ENCODE measurements around the gene STMP1. TPM values are rescaled to one million over a fixed set of nuclear protein-coding genes. Genes with fewer than 3 reads are reported as not detected.
"Not testable (repeated sequence)": the region's sequence is repeated elsewhere in the genome, so short reads cannot be mapped to it uniquely, and the experiment has no call there.

The STMP1 gene
- 19.2 TPM for total RNA-seq

DNA sequence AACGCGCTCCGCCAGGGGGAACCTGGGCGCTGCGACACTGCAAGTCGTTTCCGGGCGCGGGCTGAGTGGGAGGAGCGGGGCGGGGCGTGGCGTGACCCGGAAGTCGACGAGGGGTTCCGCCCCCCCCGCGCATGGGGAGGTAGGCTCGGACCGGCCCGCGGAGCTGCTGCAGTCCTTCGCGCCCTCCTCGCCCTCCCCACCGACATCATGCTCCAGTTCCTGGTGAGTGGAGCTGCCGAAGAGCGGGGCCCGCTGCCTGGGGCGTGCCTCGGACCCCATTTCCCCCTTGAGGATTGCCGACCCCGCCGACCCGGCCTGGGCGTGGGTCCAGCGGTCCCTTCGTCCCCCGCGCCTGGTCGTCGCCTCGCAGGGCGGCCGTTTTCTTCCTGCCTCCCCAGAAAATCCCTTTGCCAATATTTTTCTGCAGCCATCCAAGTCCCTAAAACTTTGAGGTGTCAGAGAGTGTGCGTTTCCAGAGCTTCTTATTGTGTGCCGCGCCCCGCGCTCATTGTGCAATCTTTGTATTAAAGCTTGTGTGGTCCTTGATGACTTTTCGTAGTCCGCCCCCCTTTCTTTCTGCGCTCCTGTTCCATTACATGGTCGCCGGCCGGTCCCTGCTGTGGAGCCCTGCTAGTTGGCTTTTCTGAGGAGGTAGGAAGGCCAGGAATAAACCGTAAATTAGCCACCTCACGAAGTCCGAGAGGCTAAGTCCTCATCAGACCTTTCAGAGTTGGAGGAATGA, at the start of gene STMP1:
Gene STMP1 (plus strand): TSS at position 142 of the 742 bp plus-strand sequence.
- peak; percentile 98 for DNase-seq

DNA sequence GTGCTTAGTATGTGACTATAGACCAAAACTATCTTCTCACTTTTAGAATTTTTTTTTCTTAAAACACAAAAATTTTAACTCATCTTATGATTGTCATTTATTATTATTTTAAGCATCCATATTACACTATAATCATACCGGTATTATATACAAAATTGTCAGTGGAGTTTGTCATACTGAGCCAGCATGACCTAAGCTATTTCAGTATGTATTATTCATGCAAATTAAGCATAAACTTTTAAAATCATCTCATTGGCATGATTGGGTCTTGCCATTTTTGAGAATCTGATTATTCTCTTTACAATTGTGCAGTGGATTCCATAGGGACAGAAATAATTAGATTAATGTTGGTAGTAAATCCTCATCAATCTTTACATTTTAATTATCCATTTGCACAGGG, 46.2 kb upstream of the STMP1 start:
- no peak for DNase-seq

DNA sequence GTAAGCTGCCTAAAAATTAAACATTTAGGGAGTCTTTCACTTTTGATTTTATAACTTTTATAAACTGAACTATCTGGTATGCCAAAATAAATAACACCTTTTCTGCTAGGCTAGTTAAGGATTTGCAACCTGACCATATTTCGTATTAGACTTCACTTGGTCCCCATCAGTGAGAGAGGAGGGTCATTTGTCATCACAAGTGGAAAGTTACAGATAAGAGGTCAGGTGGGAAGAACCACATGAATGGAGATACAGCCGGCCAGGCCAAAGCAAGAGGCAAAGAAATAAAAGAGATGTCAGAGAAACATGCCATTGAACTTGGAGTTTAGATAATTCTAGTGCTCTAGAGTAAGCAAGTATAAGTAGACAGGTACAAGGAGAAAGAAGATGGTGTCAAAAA, 44.5 kb upstream of the STMP1 start:
- DNase-seq = no peak

DNA sequence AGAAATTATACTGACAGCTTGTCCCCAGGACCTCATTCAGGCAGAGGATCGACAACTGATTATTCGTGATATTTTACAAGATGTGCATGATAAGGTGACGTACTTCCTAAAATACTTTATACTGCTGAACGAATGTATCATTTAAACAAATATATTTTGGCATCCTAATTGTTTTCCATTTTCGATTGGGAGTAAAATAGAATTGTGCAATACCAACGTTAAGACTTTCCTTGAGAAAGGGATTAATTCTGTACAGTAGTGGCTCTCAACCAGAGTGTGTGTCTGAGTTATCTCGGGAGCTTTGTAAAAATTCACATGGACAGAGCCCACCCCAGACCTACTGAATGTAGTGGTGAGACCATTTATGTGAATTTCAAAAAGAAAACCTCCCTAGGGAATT, 43.8 kb upstream of the STMP1 start:
- DNase-seq = no peak

DNA sequence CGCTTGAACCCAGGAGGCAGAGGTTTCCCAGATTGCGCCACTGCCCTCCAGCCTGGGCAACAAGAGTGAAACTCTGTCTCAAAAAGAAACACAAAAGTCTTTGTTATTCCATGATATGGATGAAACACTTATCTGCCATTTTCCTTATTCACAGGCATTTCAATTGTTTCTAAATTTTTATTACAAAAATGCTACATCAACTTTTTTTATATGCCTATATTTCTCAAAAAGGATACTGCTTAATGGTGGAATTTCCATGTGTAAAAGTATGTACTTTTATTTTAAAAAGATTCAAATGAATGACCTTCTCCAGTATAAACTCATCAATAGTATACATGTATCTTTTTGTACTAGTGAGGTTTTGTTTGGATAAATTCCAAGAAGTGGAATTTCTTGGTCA, 41.9 kb upstream of the STMP1 start:
- DNase-seq = no peak

DNA sequence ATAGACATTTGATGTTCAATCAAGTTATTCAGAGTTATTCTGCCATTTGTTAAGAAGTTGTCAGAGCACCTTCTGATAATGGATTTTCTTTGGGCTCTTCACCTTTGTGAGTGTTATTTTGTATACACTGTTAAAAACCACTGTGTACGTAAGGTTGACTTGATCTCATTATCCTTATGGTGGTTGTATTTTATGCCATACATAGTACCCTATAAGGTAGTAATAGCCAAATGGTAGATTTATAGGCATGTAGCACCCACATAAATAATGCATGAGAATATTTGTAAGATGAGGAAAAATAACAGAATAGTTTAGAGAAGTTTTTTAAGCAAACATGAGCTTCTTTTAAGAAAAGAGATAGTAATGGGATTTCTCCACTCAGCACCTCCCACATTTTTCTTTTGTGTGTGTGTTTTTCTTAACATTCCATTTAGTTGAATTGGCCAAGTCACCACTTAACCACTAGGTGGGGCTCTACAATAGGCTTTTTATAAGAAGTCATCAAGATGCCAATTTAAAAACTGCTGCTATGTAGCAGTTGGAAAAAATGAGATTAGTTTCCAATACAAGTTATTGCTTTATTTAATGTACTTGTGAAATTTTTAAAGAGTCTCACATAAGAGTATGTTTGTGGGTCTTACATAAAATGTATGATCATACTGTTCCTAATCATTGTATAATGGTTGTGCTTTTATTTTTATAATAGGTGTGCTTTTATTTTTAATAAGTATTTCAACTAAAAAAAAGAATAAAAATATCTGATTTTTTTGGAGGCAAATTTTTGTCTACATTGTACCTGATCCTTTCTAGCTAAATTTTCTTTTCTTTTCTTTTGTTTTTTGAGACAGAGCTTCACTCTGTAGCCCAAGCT, 41.1 kb upstream of the STMP1 start:
- DNase-seq = peak; percentile 87

DNA sequence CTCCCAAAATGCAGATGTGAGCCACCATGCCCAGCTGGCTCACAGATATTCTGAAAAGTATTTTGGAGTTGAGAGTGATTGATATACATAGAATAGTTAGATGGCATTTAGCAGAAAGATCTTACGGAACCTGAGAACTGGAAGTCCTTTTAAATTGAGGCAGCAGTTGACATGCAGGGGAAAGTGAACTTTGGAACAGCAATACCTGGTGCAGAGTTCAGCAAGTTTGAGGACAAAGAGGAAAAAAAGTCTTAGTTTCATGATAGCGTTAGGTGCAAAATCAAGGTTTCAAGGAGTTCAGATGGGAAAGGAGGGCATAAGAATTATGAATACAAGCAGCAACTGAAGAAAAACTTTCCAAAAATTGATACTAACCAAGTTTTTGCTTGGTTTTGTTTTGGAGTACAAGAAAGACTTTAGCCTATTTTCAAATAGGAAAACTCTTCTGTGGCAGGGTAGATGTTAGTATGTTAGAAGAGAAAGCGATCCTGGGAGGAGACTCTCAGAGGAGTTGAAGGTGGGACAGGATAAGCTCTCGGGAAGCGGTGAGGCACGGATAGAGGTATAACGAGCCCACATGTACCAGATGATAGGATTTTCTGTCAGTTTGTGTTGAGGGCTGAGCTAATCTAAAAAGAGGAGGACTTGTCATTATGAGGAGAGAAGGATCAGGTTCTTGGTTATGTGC, 28.0 kb upstream of the STMP1 start:
- no peak for DNase-seq

DNA sequence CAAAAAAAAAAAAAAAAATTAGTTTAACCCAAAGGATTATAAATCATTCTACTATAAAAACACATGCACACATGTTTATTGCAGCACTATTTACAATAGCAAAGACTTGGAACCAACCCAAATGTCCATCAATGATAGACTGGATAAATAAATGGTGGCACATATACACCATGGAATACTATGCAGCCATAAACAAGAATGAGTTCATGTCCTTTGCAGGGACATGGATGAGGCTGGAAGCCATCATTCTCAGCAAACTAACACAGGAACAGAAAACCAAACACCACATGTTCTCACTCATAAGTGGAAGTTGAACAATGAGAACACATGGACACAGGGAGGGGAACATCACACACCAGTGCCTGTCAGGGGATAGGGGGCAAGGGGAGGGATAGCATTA, 22.6 kb upstream of the STMP1 start:
- not testable (repeated sequence) for DNase-seq

DNA sequence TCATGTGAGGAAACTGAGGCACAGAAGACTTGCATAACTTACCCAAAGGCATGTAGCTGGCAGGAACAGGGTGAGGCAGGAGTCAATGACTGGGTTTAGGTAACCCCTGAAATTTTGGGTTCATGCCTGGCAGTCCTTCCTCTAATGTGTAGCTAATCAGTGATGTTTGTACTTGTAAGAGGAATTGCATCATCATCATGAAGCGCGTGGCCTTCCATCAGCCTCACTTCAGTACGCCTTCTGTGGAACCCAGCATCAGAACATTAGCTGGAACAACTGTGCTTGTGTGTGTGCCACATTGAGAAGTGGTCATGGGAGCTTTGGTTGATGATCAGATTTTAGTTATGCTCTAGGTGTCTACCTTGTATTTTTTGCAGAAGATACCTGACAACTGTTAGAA, 18.2 kb upstream of the STMP1 start:
- DNase-seq = no peak

DNA sequence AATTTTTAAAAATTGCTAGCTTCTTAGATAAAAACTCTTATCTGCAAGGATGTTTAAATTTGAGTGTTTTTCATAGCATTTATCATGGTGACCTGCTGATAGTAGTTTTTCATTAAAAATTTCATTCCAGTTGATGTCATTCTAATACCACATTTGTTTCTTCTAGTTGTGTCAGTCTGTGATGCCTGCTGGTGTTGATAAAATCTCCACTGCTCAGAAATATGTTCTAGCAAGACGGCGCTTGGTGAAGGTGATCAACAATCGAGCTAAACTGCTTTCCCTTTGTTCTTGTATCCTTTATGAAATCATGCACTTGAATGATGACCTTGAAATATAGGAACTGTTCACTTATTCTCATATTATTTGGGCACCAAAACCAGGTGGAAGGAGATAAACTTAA, 17.6 kb upstream of the STMP1 start:
- no peak for DNase-seq

DNA sequence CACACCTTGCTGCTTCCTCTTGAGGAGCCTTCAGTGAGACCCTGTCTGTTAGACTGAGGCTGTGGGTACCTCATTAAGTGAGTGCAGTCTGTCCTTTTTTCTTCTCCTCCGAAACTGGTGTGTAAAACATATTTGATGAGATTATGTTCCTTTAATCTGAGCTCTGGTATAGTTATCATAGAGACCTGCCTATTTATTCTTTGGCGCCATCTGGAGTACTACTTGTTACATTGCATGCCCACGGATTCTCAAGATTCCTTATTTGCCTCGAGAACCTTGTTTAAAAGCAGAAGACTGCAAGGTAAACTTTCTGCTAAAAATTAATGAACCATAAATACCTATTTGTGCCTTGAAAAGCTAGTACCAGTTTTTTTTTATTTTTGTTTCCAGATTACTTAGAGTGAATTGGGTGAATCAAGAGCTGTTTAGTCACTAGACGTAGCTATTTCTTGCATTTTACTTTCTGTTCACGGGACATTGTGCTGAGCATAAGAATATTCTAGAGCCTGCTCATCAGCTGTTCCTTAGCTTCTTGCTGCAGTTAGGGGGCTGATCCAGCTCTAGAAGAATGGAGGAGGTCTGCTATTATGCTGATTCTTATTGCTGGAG, 16.9 kb upstream of the STMP1 start:
- DNase-seq = peak; percentile 63

DNA sequence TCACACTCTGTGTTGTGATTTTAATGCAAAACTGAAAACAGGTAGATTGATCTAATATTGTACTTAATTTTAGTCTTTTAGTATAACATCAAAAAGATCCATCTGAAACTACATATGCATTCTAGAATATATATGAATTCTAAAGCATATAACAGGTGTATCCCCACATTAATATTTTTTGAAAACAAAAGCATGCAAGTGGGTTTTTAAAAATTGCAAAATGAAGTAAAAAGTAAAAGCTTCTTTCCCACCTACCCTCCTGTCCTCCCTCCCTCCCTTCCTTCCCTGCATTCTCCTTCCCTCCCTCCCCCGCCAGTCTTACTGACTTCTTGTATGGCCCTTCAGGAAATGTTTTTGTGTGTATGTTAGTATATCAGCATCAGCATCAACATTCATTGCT, 14.6 kb upstream of the STMP1 start:
- no peak for DNase-seq

DNA sequence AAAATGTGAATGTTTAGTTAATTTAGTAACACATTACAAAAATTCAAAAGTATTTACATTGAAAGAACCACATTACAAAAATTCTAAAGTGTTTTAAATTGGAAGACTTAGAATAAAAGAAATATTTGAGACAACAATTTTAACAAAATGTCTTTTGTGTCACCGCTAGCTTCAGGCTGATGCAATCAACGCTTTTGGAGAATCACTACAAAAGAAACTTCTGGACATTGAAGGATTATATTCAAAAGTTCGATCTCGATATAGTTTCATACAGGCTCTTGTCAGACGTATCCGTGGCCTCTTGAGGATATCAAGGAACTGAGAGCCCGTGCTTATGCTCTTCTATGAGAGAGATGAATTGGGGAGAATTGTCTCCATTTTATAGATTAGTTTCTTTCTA, 14.1 kb upstream of the STMP1 start:
- no peak for DNase-seq

DNA sequence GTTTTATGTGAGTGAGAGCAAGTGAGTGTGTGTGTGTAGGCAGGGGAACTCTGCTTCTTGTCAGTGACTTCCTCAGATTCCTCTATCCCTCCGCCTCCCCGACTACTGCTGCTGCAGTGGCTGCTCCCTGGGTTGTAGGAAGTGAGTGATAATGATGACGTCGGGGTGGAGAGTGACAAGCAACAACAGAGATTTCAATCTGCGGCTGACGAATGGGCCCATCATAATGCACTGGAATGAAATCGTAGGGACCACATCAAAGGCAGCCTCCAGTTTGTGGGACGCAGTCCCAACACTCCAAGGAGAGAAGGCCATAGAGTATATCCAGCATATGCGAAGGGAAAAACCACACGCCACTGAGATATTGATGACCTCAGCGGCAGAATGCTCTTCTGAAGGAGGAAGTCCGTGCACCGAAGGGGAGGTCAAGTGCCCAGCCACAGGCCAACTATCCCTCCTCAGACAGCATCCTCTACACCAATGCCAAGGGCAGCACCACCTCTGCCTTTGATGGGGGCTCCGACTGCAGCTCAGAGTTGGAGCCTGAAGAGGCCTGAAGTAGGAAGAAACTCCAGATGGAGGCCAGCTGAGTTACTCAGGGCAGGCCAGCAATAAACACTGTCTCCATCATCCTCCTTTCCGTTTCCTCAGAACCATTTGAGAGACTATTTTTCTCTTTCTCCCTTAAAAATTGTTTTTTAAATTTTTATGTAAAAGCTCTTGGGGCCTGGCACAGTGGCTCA, 11.3 kb upstream of the STMP1 start:
- no peak for DNase-seq

DNA sequence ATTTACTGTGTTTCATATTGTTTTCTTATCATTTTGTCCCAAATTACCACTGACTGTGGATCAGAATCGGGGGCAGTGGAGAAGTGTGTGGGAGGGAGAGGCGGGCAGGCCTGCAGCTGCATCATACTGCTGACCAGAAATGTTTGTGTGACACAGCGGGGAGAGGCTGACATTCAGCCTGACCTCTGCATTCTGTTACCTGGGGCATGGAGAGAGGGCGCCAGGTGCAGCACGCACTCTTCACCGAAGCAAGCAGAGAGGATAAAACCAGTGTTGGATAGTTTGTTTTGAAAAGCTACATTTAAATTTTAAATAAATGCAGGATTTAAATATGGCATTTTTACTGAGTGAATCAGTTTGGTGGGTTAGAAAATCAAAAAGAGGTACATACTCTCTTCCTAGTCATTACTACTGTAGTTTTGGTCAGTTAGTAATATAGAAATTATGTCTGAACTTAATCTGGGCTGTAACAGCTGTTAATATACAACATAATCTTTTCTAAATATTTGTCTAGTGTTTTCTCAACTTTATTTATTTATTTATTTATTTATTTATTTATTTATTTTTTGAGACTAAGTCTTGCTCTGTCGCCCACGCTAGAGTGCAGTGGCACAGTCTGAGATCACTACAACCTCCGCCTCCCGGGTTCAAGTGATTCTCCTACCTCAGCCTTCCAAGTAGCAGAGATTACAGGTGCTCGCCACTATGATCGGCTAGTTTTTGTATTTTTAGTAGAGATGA, 8.8 kb upstream of the STMP1 start:
- DNase-seq = no peak

DNA sequence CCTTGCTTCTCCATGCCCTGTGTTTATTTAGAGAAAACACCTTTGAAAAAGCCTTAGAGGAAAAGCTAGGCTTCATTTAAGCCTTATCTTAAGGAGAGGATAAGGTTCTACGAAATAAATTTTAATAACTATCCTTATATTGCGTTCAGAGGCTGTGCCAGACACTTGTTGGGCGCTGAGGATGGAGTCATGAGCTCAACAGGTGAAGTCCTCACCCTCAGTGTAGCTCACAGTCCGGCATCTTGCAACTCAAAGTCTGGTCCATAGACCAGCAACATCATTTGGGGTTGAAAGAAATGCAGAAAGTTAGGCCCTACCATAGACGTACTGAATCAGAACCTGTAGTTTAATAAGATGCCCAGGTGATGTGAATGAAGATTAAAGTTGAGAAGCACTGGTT, 3.8 kb upstream of the STMP1 start:
- no peak for DNase-seq

DNA sequence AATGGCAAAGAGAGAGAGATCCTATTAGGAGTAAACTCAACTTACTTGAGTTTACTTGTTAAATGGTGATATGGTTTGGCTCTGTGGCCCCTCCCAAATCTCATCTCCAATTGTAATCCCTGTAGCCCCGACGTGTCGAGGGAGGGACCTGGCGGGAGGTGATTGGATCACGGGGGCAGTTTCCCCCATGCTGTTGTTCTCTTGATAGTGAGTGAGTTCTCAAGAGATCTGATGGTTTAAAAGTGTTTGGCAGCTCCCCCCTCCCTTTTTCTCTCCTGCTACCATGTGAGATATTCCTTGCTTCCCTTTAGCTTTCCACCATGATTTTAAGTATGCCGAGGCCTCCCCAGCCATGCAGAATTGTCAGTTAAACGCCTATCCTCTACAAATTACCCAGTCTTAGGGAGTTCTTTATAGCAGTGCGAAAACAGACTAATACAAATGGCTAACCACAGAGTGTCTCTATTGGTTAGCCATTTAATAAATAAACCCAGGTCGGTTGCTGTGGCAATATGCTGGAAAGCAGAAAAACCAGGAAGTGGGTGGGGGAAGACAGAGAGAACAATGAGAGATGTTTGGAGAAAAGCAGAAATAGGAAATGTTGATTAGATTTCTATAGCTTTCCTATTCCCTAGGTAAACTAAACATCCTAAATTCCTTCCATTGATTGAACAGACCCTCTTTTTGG, 3.0 kb upstream of the STMP1 start:
- no peak for DNase-seq

DNA sequence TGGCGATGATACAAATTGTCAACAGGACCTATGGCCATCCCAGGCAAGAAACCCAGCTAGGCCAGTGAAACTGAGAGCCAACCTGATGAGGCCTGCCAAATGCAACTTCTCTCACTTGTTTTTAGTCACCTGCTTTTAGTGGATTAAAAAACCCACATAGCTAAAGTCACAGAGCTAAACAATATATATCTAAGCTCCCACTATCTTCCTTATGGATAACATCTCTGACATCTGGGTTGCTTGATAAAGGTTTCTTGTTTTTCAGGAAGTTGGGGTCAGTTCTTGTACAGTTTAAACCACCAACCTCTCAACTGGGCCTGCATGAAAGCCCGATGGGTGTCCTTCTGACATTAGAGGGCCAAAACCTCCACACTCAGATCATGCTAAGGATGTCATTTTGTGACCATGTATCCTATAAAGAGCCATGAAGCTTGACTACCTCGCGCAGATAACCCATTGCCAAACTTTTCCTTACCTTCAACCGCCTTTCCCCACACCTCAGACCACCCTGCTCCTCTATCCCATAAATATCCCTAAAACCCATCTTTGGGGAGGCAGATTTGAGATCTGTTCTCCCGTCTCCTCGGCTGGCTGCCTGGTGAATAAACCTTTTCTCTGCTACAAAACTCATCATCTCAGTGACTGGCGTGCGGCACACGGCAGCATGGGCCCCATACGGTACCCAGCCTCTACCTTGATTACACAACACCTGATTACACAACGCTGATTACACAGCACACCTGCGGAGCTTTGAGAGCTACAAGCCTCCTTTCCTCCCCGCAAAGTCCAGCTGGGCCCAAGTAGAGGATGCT, 797 bp upstream of the STMP1 start:
- DNase-seq = no peak

DNA sequence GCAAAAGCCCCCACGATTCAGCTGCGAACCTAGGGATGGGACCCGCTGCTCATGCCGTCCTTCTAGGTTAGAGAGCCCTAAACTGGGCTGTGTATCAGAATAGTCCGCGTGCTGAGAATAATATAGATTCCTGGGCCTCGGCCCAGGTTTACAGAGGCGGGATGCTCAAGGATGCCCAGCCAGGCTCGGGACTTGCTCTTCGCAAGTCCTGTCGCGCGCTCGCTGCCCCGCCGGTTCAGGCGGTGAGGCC, 266 bp upstream of the STMP1 start:
- no peak for DNase-seq

DNA sequence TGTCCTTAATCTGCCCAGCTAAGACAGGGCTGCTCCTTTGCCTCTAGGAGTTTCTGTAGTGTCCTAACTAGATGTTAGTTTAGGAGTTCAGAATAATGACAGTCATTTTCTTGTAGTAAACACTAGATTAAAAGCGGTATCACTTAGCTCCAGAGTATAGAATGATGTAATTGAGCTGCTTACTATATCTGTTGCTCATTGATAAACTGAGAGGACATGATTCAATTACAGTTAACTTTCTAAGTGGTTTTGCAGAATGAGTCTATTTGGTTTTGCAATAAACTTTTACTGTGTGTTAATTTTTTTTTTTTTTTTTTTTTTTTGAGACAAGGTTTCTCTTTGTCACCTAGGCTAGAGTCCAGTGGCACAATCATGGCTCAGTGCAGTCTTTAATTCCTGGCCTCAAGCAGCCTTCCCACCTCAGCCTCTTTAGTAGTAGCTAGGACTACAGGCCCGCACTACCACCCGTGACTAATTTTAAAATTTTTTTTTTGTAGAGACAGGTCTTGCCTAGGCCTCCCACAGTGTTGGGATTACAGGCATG, 1.8 kb downstream of the STMP1 start:
- no peak for DNase-seq

Measured in tongue (tissue), 2 donors.